ENCODE measurements around the gene KCNQ2.

The KCNQ2 gene

DNA sequence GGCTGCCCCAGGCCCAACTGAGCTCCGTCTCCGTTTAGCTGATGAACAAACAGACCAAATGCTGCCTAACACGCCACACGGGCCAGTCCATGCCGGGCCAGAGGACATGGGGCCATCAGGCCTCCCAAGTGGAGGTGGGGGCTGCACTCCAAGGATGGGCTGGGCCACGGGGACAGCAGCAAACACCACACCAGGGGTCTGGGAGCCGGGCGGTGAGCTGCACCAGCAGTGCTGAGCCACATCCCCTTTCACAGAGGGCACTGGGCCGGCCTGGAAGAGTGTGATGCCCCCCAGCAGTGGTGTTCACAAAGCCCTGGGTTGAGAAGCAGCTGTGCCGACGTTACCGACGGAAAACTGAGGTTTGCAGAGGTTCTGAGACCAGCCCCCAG lies 2.7 kb downstream of the KCNQ2 start:
- DNase-seq: no peak

DNA sequence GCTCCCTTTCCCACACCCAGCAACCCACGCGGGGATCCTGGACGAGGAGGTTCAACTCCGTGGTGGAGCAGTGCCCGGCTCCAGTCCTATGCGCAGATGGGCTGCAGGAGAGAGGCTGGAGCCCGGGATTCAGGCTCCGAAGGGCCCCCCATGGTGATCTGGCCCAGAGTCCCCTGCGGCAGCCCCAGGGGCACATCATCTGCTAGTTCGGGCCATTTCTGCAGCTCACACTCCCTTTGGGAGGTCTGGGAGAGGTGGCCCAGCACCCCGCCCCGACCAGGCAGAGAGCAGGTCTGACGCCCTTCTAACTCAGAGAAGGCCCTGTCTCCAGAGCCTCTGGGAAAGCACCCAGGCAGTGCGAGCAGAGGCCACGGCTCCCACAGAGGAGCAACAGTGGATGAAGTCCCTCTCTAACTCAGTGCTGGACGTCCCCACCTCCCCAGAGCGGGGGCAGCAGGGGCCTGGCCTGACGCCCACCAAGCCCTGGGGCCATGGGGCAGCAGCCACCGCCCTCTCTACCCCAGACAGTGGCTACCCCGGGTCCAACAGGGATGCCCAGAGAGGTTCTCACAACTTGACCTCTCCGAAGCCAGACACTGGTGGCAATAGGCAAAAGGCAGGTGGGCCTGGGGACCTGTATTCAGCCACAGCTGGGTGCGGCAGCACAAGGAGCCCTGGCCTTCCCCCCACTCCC lies 3.3 kb downstream of the KCNQ2 start:
- DNase-seq: no peak

DNA sequence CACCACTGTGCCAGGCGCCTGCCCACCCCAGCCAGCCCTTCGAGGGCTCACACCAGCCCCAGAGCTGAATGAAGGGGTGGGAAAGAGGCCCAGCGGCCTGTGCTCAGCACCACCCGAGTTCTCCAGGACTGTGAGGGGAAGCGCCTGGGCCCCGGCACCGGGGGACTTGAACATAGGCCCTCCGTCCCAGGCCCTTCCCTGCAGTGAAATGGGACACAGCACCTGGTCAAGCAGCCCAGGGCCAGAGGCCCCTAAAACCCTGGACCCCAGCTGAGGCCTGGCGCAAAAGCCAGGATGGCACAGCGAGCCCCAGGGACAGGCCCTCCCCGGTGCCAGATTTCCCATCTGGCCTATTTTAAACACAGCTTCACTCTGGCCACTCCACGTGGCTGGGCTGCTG lies 4.0 kb downstream of the KCNQ2 start:
- no peak for DNase-seq

DNA sequence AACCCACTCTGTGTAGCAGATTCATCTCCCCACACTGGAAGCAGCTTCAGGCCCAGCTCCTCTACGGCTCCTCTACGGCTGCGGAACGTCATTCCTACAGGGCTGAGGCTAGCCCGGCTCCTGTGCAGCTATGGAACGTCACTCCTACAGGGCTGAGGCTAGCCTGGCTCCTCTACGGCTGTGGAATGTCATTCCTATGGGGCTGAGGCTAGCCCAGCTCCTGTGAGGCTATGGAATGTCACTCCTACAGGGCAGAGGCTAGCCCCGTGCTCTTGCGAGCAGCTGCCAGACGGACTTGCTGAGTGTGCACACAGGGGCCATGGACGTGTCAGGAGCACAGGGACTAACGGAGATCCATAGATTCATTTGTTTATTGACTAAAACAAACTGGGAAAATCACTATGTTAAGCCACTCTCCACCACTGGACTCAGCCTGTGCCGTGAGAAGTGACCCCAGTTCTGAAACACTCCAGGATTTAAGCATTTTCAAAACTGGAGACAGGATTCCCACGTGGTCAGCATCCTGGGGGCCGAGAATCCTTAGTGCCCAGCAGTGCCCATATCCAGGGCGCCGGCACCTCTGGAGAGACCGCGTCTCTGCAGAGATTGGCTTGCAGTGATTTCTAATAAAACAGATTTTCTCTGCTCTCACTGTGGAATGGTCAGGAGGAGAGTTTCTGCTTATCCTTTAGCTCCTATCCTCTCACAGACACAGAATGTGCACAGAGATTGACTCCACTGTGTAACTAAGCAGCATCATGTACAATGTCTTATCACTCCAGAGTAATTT lies 5.0 kb downstream of the KCNQ2 start:
- no peak for DNase-seq

DNA sequence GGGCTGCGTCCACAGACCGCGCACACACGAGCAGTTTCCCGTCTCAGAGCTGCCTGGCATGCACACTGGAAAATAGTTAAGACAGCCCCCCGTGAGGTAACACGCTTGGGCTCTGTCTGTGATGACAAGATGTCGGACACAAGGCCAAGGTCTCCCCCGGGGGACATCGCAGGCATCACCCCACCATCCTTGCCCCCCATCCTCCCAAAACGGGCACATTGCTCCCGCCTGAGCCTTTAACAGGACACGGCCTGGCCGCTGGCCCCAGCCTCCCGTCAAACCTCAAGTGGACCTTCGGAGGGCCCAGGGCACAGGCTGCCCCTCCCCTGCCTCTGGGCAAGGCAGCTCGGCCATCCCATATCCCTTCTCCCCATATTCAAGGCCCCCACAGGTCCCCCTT lies 5.6 kb downstream of the KCNQ2 start:
- DNase-seq: no peak

DNA sequence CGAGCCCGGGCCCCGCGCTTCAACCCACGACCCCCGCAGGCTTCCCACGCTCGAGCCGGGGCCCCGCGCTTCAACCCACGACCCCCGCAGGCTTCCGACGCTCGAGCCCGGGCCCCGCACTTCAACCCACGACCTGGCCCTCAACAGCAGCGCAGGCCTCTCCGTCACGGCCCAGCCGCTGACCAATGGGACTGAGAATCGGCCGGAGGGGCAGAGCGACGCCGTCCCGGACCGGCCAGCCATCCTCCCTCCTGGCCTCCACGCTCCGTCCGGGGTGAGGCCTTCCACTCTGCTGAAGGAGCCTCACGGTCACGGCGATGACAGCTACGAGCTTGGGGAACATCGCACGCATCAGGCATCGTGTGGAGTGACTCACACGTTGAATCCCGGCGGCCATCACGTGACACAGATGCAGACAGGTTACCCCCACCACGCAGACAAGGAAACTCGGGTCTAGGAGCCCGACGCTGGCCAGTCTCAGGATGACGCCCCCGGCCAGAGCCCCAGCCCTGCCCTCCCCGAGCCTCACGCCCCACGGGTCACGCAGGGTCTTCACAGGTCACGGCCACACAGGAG lies 6.1 kb downstream of the KCNQ2 start:
- DNase-seq: no peak

DNA sequence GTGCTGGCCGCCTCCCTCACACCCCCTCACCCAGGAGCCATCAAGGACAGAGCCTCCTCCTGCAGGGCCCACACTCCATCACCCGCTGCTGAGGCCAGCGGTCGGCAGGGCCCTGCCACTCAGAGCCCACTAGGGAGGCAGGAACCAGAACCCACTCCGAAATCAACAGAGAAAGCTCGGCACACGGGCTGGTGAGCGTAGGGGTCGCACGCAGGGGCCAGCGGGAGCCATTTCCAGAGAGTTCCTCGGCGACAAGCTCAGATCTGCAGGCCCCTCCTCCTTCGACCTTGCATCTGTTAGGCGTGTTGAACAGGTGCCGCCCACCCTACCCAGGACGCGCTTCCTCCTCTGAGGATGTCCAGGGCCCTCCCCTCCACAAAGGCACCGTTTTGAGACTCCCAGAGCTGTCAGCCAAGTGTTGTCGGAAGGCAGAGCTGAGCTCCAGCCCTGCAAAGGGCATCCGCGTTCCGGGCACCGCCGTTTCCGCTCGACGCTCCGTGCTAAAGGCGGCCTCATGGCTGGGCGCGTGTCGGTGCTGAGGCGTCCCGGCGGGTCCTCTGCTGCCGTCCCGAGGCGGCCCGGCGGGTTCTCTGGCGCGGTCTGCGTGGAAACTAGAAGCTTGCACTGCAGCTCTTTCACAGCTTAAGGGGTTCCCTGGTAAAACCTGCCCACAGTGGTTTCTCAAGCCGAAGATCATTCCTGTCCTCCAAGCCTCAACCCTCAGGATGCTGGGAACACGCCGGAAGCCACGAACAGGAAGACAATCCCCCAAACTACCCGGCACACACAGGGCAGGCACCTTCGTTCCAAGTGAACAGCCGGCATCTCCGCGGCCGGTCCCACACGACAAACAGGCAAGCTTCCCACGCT lies 6.8 kb downstream of the KCNQ2 start:
- DNase-seq: no peak

DNA sequence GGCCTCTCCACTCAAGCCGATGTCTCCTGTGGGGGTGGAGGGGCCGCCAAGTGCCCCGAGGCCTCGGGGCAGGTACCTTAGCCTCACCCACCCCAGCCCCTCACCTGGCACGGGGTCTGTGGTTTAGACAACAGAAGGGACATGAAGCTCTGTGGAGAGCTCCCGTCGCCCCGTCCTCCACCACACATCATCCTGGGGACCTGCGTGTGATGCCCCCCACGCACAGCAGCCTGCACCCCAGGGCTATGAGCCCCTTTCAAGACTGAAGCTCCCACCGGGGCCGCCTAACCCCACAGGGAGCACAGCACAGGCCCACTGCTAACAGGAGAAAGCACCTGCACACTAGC lies 8.2 kb downstream of the KCNQ2 start:
- no peak for DNase-seq

DNA sequence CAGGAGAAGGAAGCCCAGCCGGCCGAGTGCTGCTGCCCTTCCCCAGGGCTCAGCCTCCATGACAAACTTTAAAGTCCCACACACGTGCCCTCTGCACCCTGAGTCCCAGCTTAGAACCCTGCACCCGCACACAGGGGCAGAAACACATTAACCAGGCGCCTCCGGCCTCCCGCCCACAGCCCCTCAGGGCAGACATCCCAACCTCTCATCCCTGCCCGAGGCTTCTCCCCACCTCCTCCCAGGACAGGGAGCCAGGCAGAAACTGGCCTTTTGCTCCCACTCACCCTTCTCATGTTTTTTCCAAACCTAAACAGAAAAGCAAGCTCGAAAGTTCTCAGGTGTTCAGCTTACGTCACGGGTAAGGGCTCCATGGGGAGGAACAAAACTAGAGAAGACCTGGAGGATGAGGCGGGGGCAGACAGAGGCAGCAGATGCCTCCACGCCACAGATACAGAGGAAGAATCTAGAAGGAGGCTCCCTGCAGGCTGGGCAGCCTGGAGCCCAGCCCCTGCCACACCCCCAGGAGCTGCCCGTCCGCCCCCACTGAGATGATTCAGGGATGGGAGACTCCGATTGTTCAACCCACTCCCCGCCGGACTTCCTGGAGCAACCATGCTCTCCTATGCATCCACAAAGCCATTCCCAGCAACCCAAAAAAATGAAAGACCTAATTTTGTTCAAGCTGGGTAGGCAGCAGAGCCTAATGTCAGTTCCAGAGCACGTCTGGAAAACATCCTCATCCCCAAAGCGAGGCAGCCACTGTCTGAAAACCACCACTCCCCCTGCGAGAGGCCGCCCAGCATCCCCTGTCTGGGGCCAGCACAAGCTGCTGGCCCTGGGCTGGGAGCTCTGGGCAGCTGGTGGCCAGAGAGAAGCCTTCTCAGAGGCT lies 8.8 kb downstream of the KCNQ2 start:
- DNase-seq: no peak

DNA sequence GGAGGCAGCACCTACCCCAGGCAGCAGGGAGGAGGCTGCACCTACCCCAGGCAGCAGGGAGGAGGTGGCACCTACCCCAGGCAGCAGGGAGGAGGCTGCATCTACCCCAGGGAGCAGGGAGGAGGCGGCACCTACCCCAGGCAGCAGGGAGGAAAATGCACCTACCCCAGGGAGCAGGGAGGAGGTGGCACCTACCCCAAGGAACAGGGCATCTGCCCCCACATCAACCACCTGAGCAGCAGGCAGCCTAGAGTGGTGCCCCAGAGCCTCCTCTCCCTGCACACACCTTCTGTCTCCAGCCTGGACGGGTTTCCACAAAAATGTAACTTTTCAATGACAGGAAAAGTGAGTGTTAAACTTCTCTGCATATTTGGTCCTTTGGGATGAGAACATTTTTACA lies 10.2 kb downstream of the KCNQ2 start:
- DNase-seq: no peak

DNA sequence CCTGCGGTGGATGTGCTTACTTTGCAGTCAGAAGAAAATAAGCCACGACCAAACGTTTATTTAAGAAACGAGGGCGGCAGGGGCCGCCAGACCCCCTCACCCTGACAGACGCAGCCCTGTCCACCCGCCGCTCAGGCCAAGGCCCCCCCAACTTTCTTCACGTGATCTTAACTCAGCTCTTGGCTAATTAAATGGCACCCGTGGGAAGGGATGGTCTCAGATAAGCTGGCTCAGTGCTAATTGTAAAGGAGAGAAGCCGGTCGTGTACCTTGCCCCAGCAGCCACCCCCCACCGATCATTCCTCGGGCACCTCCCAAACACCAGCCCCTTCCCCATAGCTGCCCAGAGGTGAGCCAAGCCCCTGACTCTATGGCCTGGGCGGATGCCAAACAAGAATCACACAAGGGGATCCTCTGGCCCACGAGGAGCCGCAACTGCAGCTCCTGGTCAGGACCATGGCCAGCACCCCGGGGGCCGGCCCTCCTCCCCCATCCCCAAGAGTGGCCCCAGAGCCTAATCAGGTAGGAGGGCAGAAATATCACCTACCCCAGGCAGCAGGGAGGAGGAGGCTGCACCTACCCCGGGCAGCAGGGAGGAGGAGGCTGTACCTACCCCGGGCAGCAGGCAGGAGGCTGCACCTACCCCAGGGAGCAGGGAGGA lies 11.2 kb downstream of the KCNQ2 start:
- DNase-seq: no peak

DNA sequence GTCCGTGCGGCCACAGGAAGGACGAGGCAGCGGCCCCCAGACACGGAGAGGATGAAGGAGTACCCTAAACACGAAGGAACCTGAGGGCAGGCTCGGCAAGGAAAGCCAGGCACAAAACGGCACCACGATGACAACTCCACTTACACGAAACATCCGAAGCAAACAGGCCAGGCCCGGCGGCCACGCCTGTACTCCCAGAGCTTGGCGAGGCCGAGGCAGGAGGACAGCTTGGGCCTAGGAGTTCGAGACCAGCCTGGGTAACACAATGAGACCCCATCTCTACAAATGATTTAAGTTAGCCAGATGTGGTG lies 13.4 kb downstream of the KCNQ2 start:
- no peak for DNase-seq

DNA sequence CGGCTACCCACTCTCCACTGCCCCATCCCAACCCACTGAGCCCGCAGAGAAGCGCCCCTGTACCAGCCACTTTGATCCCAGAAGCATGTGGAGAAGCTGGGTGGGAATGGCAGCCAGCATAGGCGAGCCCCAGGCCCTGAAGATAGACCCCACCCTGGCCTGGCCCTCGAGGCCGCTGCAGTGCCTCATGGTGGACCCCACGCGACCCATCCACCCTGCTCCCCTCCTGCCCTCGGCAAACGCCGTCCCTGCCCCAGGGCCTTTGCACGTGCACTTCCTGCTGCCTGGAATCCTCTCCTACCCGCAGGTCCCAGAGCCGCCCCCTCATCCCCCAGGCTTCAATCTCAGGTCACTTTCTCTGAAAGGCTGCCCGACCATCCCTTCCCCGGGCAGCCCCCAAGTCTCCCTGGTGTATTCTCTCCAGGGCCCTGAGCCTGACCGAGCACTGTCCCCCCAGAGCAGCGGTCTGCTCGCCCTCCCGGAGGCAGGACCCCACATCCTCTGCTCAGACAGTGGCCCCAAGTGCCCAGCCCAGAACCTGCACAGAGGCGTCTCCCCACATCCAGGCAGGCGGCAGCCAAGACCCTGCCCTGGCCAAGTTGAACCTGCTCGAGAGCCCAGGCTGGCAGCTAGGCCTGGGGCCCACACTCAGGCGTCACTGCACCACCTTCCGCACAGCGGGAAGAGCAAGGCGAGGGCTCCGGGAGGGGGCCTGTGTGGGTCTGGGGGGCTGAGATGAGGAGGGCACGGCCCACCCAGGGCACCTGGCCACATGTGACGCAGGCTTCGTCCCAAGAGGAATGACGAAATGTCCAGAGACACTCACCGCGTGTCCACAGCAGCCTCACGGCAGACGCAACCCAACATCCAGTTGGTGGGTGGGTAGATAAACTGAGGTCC lies 14.0 kb downstream of the KCNQ2 start:
- no peak for DNase-seq

DNA sequence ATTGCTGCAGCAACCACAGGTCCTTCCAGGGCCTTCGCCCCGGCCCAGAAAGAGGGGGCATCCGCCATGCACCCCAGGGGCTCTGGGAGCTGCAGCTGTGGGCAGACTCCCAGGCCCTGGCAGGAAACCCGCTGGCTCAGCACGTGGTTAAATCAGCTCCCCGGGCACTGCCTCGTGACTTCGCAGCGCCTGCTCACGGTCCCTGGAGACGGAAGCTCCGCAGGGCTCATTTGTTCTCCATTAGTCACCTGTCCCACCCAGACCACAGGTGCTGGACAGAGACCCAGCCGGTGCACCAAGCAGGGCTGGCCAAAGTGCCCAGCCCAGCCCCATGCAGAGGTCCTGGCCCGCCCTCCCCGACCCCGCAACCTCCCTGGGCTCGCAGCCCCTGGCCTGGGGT lies 14.7 kb downstream of the KCNQ2 start:
- no peak for DNase-seq

DNA sequence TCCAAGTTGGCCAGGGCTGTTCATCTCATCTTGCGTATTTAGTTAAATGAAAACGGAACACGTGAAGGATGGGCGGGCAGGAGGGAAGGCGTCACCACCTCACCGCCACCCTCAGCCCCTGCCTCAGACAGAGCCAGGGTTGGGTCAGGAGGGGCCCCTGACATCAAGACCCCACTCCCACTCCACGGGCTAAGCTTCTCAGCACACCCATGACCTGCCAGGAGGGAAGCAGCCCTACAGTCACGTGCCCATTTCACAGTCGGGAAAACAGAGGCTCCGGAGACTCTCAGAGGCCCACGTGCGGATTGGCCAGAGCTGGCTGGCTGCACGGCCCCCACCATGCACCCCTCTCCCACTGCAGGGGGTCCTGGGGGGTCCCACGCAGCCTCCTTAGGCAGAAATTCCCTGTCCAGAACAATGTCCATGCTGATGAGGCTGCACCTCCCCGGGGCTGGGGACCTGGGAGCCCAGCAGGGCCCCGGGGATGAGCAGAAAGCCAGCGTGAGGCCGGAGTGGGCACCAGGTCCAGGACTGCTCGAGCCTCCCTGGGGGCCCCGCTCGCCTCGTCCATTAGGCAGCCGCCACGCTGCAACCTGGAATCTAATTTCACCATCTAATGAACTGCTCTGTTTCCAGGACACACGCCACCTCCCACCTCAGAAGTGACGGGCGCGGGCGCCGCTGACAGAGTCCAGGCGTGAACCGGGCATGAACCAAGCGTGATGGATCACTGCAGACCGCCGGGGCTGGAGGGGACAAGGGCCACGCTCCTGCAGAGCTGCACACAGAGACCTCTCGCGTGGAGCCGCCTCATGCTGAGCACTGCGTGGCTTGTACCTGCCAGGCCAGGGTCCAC lies 15.8 kb downstream of the KCNQ2 start:
- DNase-seq: no peak

DNA sequence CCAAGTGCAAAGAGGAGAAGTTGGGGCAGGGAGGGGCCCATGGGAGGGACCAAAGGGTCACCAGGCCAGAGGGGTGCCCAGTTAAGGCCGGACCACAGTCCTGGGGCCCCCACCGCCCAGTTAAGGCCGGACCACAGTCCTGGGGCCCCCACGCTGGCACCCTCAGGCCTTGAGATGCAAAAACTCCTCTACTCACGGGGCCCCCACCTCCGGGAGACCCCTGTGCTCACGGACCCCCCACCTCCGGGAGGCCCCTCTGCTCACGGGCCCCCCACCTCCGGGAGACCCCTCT lies 16.9 kb downstream of the KCNQ2 start:
- DNase-seq: no peak

DNA sequence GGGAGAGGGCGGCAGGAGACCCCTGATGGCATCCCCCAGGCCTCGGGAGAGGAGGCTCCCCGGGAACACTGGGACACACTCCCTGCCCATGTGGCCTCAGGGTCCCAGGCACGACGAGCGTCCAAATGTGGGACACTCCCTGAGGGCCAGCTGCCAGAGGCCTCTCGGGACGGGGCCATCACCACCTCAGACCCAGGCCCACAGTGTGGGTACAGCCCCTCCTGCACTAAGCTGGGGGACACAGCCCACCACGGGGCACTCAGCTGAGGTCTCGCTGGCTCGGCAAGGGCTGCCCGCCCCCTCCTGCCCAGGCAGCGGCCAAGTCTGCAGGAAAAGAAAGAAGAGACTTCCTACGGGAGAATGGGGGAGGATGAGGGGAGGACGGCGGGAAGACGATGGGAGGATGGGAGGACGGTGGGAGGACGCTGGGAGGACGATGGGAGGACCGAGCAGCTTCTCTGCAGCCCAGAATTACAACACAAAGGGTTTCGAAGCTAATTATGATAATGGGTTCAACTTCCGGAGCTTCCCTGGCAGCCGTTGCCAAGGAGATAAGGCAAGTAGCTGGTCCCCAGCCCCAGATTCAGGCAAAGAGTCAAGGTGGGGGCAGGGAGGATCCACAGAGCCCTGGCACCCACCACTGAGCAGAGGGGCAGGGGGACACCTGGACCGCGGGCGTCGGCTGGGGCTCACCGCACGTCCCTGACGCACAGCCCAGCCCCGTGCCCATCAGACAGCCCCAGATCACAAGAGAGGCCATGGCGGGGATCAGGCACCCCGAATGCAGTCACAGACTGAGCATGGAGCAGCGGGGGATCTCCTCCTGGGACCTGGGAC lies 17.5 kb downstream of the KCNQ2 start:
- no peak for DNase-seq

DNA sequence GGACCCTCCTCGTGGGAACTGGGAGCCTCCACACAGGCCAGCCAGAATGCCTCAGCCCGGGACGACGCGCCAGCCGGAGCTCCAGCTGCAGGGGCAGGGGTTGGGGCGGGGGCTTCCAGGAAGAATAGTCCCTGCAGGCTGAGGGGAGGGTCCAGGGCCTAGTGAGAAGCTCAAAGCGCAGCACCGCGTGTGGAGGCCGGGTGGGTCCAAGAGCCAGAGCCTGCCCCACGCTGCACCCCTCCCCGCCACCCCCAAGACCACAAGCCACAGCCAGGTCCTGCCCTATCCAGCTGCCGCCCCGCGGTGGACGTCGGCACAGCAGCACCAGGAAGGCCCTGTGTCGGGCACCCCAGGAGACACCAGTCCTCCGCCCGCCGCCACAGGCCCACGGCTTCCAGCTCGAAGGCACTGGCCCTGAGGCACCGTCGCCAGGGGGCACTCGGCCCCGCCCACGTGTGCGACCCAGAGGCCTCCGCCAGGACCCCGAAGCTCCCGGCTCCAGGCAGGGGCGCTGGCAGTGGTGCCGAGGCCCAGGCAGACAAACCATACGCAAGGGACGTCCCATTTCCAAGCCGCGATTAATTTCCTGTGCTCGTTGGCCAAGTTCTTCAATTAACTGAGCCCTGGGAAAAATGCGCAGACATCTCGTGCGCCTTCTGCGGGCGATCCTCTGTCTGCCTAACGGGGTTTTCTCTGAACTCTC lies 19.5 kb downstream of the KCNQ2 start:
- DNase-seq: no peak

DNA sequence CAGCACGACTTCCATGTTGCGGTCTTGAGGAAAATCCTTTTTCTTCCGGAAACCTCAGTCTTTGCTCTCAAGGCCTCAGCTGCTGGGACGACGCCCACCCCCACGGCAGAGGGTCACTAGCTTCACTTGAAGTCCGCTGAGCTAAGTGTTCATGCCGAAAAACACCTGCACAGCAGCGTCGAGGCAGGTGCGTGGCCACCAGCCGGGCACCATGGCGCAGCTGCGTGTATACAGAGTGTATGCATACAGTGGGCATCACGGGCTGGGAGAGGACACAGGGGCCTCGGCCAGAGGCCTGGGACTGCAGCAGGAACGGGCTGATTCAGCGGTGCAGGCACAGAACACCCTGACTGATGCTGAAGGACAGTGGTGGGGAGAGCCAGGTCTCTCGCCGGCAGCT lies 20.1 kb downstream of the KCNQ2 start:
- DNase-seq: no peak
